Thoracic aorta (tissue), 2 donors: ENCODE data around the gene GCK. TPM values are rescaled to one million over a fixed set of nuclear protein-coding genes. Genes with fewer than 3 reads are reported as not detected.

Experiments used
- ATAC-seq: fragments of 150-250 bp; one replicate; pipeline ENCODE4 v1.8.0; 2017; ENCODE audit warnings: low read depth; ENCODE audit not compliant: insufficient number of reproducible peaks, low FRiP score
- DNase-seq: peaks from one replicate; pipeline ENCODE4 v3.0.0-alpha.2; 2020; ENCODE audit warnings: low spot score
- H3K27ac ChIP-seq, 2 donors: fragments of 200-600 bp; sonication (generic); 1 replicate in 1 of 2; 2 replicates in 1 of 2; pipeline ENCODE4 v1.5.1; 2016; ENCODE audit warnings: mild to moderate bottlenecking in 2 of 2, moderate library complexity in 2 of 2
- H3K27me3 ChIP-seq: fragments of 200-600 bp; sonication (generic); replicated peaks from 2 replicates; pipeline ENCODE4 v1.6.0; 2016; ENCODE audit warnings: mild to moderate bottlenecking; ENCODE audit not compliant: insufficient read depth
- H3K36me3 ChIP-seq: fragments of 200-600 bp; sonication (generic); one replicate; pipeline ENCODE4 v1.5.1; 2016
- H3K4me1 ChIP-seq, 2 donors: fragments of 200-600 bp; sonication (generic); 1 replicate in 1 of 2; 2 replicates in 1 of 2; pipeline versions ENCODE4 v1.5.1 to v1.6.0; 2016; ENCODE audit warnings: low read depth in 2 of 2, mild to moderate bottlenecking in 1 of 2; ENCODE audit not compliant: control insufficient read depth in 1 of 2
- H3K4me3 ChIP-seq: fragments of 200-600 bp; sonication (generic); 2 replicates; pipeline ENCODE4 v1.5.1; 2016; ENCODE audit warnings: mild to moderate bottlenecking
- H3K9me3 ChIP-seq: fragments of 200-600 bp; sonication (generic); 2 replicates; pipeline ENCODE4 v1.5.1; 2016
- total RNA-seq, 2 donors: library from RNA; depleted of rRNA; stranded (reverse); fragments of >200 nt; gene quantifications; one replicate each; pipeline versions ENCODE4 v1.1.0 to v1.2.3, GENCODE V29; 2016
- TF ChIP-seq, protein P1 (sequence below): fragments of 200-600 bp; sonication (generic); IDR thresholded peaks from one replicate; pipeline ENCODE4 v1.5.1; 2019; ENCODE audit warnings: antibody characterized with exemption

GCK gene
- 1 to 10 TPM; 1.6 to 2.3 TPM for total RNA-seq

DNA sequence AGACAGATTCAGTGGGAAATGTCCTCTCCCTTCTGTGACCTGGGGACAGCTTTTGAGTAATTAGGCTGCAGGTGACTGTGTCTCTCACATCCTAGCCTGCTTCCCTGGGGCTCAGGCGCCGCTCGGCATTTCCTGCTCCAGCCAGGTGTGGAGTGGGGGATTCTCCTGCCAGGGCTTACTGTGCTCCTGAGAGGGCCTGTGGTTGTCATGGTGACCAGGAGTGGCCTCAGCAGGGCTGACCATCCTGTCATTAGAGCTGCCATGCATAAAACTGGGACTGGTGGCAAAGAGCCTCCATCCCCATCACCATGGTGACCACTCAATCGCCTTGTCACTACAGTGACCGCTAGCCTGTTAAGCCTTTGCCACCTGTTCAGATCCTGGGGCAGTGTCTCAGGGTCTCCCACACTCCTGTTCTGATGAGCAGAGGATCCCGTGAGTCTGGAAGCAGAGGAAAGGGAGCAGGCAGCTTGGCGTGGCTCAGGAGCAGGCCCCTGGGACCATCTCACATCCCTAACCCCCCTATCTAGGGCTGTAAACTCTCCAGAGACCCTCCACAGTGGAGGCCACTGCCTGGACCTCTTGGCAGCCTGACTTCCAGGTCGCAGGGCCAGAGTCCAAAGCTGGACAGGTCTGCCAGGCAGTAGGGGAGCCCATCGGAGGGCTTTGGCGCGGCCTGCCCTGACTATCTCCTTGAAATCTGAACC, at the start of gene GCK:
GCK (minus strand) TSS at position 154 of the 707 bp plus-strand sequence. CDS start 486 bp downstream, outside the sequence.
- TF ChIP-seq, protein P1, sequence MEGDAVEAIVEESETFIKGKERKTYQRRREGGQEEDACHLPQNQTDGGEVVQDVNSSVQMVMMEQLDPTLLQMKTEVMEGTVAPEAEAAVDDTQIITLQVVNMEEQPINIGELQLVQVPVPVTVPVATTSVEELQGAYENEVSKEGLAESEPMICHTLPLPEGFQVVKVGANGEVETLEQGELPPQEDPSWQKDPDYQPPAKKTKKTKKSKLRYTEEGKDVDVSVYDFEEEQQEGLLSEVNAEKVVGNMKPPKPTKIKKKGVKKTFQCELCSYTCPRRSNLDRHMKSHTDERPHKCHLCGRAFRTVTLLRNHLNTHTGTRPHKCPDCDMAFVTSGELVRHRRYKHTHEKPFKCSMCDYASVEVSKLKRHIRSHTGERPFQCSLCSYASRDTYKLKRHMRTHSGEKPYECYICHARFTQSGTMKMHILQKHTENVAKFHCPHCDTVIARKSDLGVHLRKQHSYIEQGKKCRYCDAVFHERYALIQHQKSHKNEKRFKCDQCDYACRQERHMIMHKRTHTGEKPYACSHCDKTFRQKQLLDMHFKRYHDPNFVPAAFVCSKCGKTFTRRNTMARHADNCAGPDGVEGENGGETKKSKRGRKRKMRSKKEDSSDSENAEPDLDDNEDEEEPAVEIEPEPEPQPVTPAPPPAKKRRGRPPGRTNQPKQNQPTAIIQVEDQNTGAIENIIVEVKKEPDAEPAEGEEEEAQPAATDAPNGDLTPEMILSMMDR: no peak
- no peaks in the 10 kb centered on the region for H3K27me3 ChIP-seq
- no peak within 1 kb of the TSS for H3K27ac ChIP-seq
- H3K4me3 ChIP-seq: no peak within 1 kb of the TSS
- H3K9me3 ChIP-seq: no peaks in the 10 kb centered on the region
- no peak for DNase-seq
- H3K4me1 ChIP-seq: no peaks in the 10 kb centered on the region
- ATAC-seq: no peak
- no peaks in the 10 kb centered on the region for H3K36me3 ChIP-seq

DNA sequence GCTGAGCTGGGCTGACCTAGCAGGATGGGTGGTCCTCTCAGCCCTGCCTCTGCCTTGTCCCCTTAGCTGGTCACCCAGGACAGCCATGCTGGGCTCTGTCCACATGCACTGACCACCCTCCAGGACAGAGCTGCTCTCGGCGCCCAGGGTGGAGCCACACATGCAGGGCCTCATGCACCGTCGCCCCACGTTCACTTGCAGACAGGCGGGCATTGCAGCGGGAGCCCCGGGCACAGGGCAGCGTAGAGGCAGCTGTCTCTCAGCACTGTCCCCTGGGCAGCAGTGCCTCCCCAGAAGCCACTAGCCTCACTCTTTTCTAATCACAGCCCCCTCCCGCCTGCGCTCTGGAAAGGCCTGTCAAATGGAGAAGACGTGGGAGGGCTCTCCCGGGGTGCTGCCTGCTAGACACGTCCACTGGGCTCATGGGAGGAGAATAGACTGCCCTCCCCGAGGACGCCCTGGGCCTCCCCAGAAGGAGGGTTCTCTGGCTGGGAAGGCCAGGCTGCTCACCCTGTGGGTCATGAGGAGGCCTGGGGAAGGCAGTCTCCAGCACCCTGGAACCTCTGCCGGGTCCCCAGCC, 49.0 kb upstream of the GCK start:
- no peak for ATAC-seq
- Histone ChIP-seq H3K4me1 (peaks cover 0 to 5% of the 10 kb centered on the region in 2 donors), H3K4me3 (no peak overlapping the region), H3K27ac (no peak overlapping the region), H3K27me3 (no peaks in the 10 kb centered on the region), H3K36me3 (no peaks in the 10 kb centered on the region), H3K9me3 (no peaks in the 10 kb centered on the region)
- TF ChIP-seq, protein P1: no peak
- DNase-seq: no peak

- H3K27me3 ChIP-seq: no peaks in the 10 kb centered on the region
- DNase-seq (no peak), ATAC-seq (no peak)
- H3K4me1 ChIP-seq: peaks cover 0 to 5% of the 10 kb centered on the region in 2 donors
- no peaks in the 10 kb centered on the region for H3K36me3 ChIP-seq
- TF ChIP-seq, protein P1: no peak
- no peak overlapping the region for H3K4me3 ChIP-seq
- no peak overlapping the region for H3K27ac ChIP-seq
- H3K9me3 ChIP-seq: no peaks in the 10 kb centered on the region
Observed at GRCh38 chr7:44237696-44238095, 48.5 kb upstream of the GCK start.

DNA sequence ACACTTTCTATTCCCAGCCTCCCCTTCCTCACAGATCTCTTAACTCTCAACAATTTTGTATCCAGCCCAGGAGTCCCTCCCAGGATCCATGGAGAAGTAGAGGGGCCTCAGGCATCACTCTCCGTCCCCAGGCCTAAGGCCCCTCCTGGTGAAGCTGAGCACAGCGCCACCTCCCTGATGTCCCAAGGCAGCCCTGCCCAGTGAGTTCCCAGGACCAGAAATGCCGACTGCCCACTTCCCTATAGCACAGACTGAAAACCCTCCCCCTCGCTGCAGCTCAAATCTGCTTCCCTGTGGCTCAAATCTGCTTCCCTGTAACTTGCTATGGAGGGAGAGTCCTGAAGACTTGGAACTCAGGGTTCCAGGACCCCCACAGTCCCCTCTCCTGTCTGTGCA, 47.1 kb upstream of the GCK start:
- Histone ChIP-seq H3K27ac (no peak overlapping the region), H3K4me3 (no peak overlapping the region), H3K27me3 (no peaks in the 10 kb centered on the region), H3K36me3 (no peaks in the 10 kb centered on the region), H3K4me1 (peaks cover 0 to 3% of the 10 kb centered on the region in 2 donors), H3K9me3 (no peaks in the 10 kb centered on the region)
- no peak for DNase-seq
- ATAC-seq: no peak
- TF ChIP-seq, protein P1: no peak

GRCh38 chr7:44235582-44236332, 46.5 kb upstream of the GCK start:
- TF ChIP-seq, protein P1: no peak
- H3K36me3 ChIP-seq: no peaks in the 10 kb centered on the region
- ATAC-seq (no peak), DNase-seq (no peak)
- H3K27me3 ChIP-seq: no peaks in the 10 kb centered on the region
- no peaks in the 10 kb centered on the region for H3K4me1 ChIP-seq
- no peak overlapping the region for H3K4me3 ChIP-seq
- no peaks in the 10 kb centered on the region for H3K9me3 ChIP-seq
- no peak overlapping the region for H3K27ac ChIP-seq
